HepG2 (cell line): ENCODE measurements around the gene MBLAC1. TPM values are rescaled to one million over a fixed set of nuclear protein-coding genes. Genes with fewer than 3 reads are reported as not detected.
A peak's percentile ranks its signal among the peaks of the same experiment; 100 is the strongest.

ENCODE experiments used
- ARNTL ChIP-seq: sonication (generic); formaldehyde crosslinking; IDR thresholded peaks from 2 replicates; pipeline ENCODE4 v1.4.0; 2020; ENCODE audit warnings: mild to moderate bottlenecking, missing genetic modification reagents
- EHMT2 ChIP-seq: fragments of 200-600 bp; sonication (generic); IDR thresholded peaks from 2 replicates; pipeline ENCODE4 v1.7.0; 2017; ENCODE audit warnings: antibody characterized with exemption, low read depth, low read length, borderline replicate concordance
- GATAD1 ChIP-seq: IDR thresholded peaks from 2 replicates; pipeline ENCODE4 v1.6.1; 2016; ENCODE audit warnings: missing genetic modification reagents, missing compliant biosample characterization
- IKZF4 ChIP-seq: sonication (generic); formaldehyde crosslinking; IDR thresholded peaks from 2 replicates; pipeline ENCODE4 v1.5.1; 2020; ENCODE audit warnings: borderline replicate concordance, mild to moderate bottlenecking, low read depth, missing genetic modification reagents; ENCODE audit errors: not compliant biosample characterization
- ISL2 ChIP-seq: sonication (generic); formaldehyde crosslinking; IDR thresholded peaks from 2 replicates; pipeline ENCODE4 v1.5.0; 2020; ENCODE audit warnings: missing genetic modification reagents
- KAT7 ChIP-seq: IDR thresholded peaks from 2 replicates; pipeline ENCODE4 v1.6.1; 2018; ENCODE audit warnings: borderline replicate concordance, missing compliant biosample characterization
- KLF6 ChIP-seq: IDR thresholded peaks from 2 replicates; pipeline ENCODE4 v1.8.0; 2016; ENCODE audit warnings: missing biosample characterization, missing genetic modification reagents
- MAFK ChIP-seq, 2 experiments: IDR thresholded peaks in 1 of 2; conservative IDR thresholded peaks in 1 of 2; 2 replicates each; pipeline ENCODE4 v1.6.1; 2011; ENCODE audit warnings: improper control_type of control experiment in 2 of 2, low read length in 2 of 2
- MATR3 ChIP-seq: sonication (generic); formaldehyde crosslinking; IDR thresholded peaks from 2 replicates; pipeline ENCODE4 v1.4.0; 2020; ENCODE audit warnings: missing genetic modification reagents
- MIER3 ChIP-seq: IDR thresholded peaks from 2 replicates; pipeline ENCODE4 v1.6.1; 2016; ENCODE audit warnings: missing compliant biosample characterization, borderline replicate concordance
- MTF1 ChIP-seq: sonication (generic); formaldehyde crosslinking; IDR thresholded peaks from 2 replicates; pipeline ENCODE4 v1.5.0; 2020; ENCODE audit warnings: missing genetic modification reagents
- MTF2 ChIP-seq: sonication (generic); formaldehyde crosslinking; IDR thresholded peaks from 2 replicates; pipeline ENCODE4 v1.5.0; 2020; ENCODE audit warnings: missing genetic modification reagents, borderline replicate concordance
- NKX3-1 ChIP-seq: sonication (generic); formaldehyde crosslinking; IDR thresholded peaks from 2 replicates; pipeline ENCODE4 v1.5.0; 2020; ENCODE audit warnings: missing genetic modification reagents
- PHF5A ChIP-seq: IDR thresholded peaks from one replicate; pipeline ENCODE4 v1.6.1; 2018; ENCODE audit warnings: low read depth, missing genetic modification reagents; ENCODE audit not compliant: unreplicated experiment
- PITX1 ChIP-seq: sonication (generic); formaldehyde crosslinking; IDR thresholded peaks from 2 replicates; pipeline ENCODE4 v1.5.1; 2020; ENCODE audit warnings: mild to moderate bottlenecking, missing genetic modification reagents
- POGZ ChIP-seq: sonication (generic); formaldehyde crosslinking; IDR thresholded peaks from 2 replicates; pipeline ENCODE4 v1.4.0; 2020; ENCODE audit warnings: mild to moderate bottlenecking, missing genetic modification reagents
- PRMT3 ChIP-seq: sonication (generic); formaldehyde crosslinking; IDR thresholded peaks from 2 replicates; pipeline ENCODE4 v1.8.1; 2022; ENCODE audit warnings: low read depth, mild to moderate bottlenecking, moderate library complexity, missing genetic modification reagents, borderline replicate concordance
- TAF1 ChIP-seq: sonication (generic); formaldehyde crosslinking; IDR thresholded peaks from 2 replicates; pipeline ENCODE4 v1.4.0; 2020; ENCODE audit warnings: missing genetic modification reagents
- TRIM24 ChIP-seq: sonication (generic); formaldehyde crosslinking; IDR thresholded peaks from 2 replicates; pipeline ENCODE4 v1.8.0; 2022; ENCODE audit warnings: mild to moderate bottlenecking, missing genetic modification reagents
- ZFP82 ChIP-seq: sonication (generic); formaldehyde crosslinking; IDR thresholded peaks from 2 replicates; pipeline ENCODE4 v1.5.1; 2020; ENCODE audit warnings: mild to moderate bottlenecking, missing genetic modification reagents, borderline replicate concordance
- ZNF33B ChIP-seq: sonication (generic); formaldehyde crosslinking; IDR thresholded peaks from 2 replicates; pipeline ENCODE4 v1.5.1; 2020; ENCODE audit warnings: mild to moderate bottlenecking, missing genetic modification reagents
- ZNF414 ChIP-seq: sonication (generic); formaldehyde crosslinking; IDR thresholded peaks from 2 replicates; pipeline ENCODE4 v1.5.0; 2020; ENCODE audit warnings: missing genetic modification reagents
- ZNF512 ChIP-seq: sonication (generic); formaldehyde crosslinking; IDR thresholded peaks from 2 replicates; pipeline ENCODE4 v1.4.0; 2020; ENCODE audit warnings: mild to moderate bottlenecking, missing genetic modification reagents
- ZNF576 ChIP-seq: sonication (generic); formaldehyde crosslinking; IDR thresholded peaks from 2 replicates; pipeline ENCODE4 v1.4.0; 2020; ENCODE audit warnings: mild to moderate bottlenecking, missing genetic modification reagents
- ZNF710 ChIP-seq: sonication (generic); formaldehyde crosslinking; IDR thresholded peaks from 2 replicates; pipeline ENCODE4 v1.5.0; 2020; ENCODE audit warnings: mild to moderate bottlenecking, missing genetic modification reagents, borderline replicate concordance
- ZNF766 ChIP-seq: sonication (generic); formaldehyde crosslinking; IDR thresholded peaks from 2 replicates; pipeline ENCODE4 v1.5.0; 2020; ENCODE audit warnings: missing genetic modification reagents, borderline replicate concordance
- ZNF879 ChIP-seq: sonication (generic); formaldehyde crosslinking; IDR thresholded peaks from 2 replicates; pipeline ENCODE4 v1.8.1; 2023; ENCODE audit warnings: missing genetic modification reagents
- ZSCAN12 ChIP-seq: sonication (generic); formaldehyde crosslinking; IDR thresholded peaks from 2 replicates; pipeline ENCODE4 v1.9.0; 2021; ENCODE audit warnings: mild to moderate bottlenecking, missing genetic modification reagents
- polyA plus RNA-seq, 8 experiments: library from polyadenylated mRNA; depleted of rRNA in 3 of 8; stranded (reverse) in 7 of 8; unstranded in 1 of 8; fragments of >200 nt; fragmentation: Illumina TruSeq in 4 of 8; extraction: Trizol in 4 of 8; gene quantifications; 2 replicates each; pipeline versions ENCODE4 v1.2.1 to v1.2.3, GENCODE V29; 2011 to 2016; ENCODE audit warnings: low read depth in 4 of 8, missing spikeins in 1 of 8, mixed read lengths in 1 of 8; ENCODE audit not compliant: insufficient read depth in 1 of 8
- total RNA-seq, 5 experiments: library from RNA; depleted of rRNA; stranded (reverse); fragments of >200 nt; fragmentation: Illumina TruSeq; extraction: Trizol; gene quantifications; 2 replicates each; pipeline ENCODE4 v1.2.3, GENCODE V29; 2016; ENCODE audit warnings: low read depth in 1 of 5

The MBLAC1 gene
- total and polyA plus RNA-seq, 2 of the 13 experiments (the other 11 are each of a cell fraction or from before 2014, with no cell fraction given) = 0.79 to 2.1 TPM

- TF ChIP-seq NKX3-1 (CRISPR knock-in tag) = no peak; the same call in 1 of the 2 replicates
- peak; percentile 85 for TF ChIP-seq KLF6 (CRISPR knock-in tag)
- no peak for TF ChIP-seq MTF2 (CRISPR knock-in tag)
- TF ChIP-seq ZNF33B (CRISPR knock-in tag) = peak; percentile 35; the same call in 1 of the 2 replicates
- TF ChIP-seq MIER3 = peak; percentile 44; the same call in 1 of the 2 replicates
- TF ChIP-seq PHF5A = no peak
- TF ChIP-seq ZNF879 (CRISPR knock-in tag) = no peak
- TF ChIP-seq ZFP82 (CRISPR knock-in tag) = peak; percentile 80; the same call in 1 of the 2 replicates
- TF ChIP-seq MTF1 = no peak
- no peak for TF ChIP-seq MAFK (conservative IDR thresholded peaks at IDR 0.05 in 1 of 2, IDR thresholded peaks at IDR 0.05 in 1 of 2; ENCODE audit: low read length in 2 of 2)
- TF ChIP-seq MATR3 (CRISPR knock-in tag) = no peak
- TF ChIP-seq PITX1 (CRISPR knock-in tag) = peak; percentile 73; the same call in 1 of the 2 replicates
- peak; percentile 38; the same call in 1 of the 2 replicates for TF ChIP-seq ZNF710 (CRISPR knock-in tag)
- peak; percentile 54; the same call in 1 of the 2 replicates for TF ChIP-seq KAT7 (CRISPR knock-in tag)
- peak; percentile 68 for TF ChIP-seq ISL2 (CRISPR knock-in tag)
- peak; percentile 16 for TF ChIP-seq IKZF4 (CRISPR knock-in tag)
- TF ChIP-seq ZNF576 = no peak
- no peak for TF ChIP-seq ZNF766 (CRISPR knock-in tag)
- no peak for TF ChIP-seq ZSCAN12 (CRISPR knock-in tag)
- TF ChIP-seq EHMT2 = no peak
- no peak for TF ChIP-seq TRIM24 (CRISPR knock-in tag)
- peak; percentile 84 for TF ChIP-seq ARNTL (CRISPR knock-in tag)
- no peak; the same call in 1 of the 2 replicates for TF ChIP-seq TAF1 (CRISPR knock-in tag)
- no peak for TF ChIP-seq ZNF414 (CRISPR knock-in tag)
- TF ChIP-seq PRMT3 (CRISPR knock-in tag) = no peak
- peak; percentile 83 for TF ChIP-seq POGZ (CRISPR knock-in tag)
- TF ChIP-seq GATAD1 (CRISPR knock-in tag) = peak; percentile 90
- TF ChIP-seq ZNF512 (CRISPR knock-in tag) = no peak
Measured at GRCh38 chr7:100100420-100101015, 26.2 kb upstream of the MBLAC1 start (continued).
